Skin epidermis (tissue), 12 donors: ENCODE measurements around the gene ORC4.
"Not testable (repeated sequence)": the region's sequence is repeated elsewhere in the genome, so short reads cannot be mapped to it uniquely, and the experiment has no call there.

Source experiments
- H3K27ac ChIP-seq, 21 experiments: fragments of 200-600 bp; sonication (generic) in 11 of 21; one replicate each; pipeline ENCODE4 v1.5.0; 2020; ENCODE audit warnings: mild to moderate bottlenecking in 3 of 21, inconsistent platforms in 2 of 21, moderate library complexity in 2 of 21
- H3K4me3 ChIP-seq, 7 experiments: fragments of 200-600 bp; sonication (generic) in 2 of 7; one replicate each; pipeline ENCODE4 v1.5.0; 2020; ENCODE audit warnings: inconsistent platforms in 2 of 7, mild to moderate bottlenecking in 2 of 7, moderate library complexity in 1 of 7

The ORC4 gene

DNA sequence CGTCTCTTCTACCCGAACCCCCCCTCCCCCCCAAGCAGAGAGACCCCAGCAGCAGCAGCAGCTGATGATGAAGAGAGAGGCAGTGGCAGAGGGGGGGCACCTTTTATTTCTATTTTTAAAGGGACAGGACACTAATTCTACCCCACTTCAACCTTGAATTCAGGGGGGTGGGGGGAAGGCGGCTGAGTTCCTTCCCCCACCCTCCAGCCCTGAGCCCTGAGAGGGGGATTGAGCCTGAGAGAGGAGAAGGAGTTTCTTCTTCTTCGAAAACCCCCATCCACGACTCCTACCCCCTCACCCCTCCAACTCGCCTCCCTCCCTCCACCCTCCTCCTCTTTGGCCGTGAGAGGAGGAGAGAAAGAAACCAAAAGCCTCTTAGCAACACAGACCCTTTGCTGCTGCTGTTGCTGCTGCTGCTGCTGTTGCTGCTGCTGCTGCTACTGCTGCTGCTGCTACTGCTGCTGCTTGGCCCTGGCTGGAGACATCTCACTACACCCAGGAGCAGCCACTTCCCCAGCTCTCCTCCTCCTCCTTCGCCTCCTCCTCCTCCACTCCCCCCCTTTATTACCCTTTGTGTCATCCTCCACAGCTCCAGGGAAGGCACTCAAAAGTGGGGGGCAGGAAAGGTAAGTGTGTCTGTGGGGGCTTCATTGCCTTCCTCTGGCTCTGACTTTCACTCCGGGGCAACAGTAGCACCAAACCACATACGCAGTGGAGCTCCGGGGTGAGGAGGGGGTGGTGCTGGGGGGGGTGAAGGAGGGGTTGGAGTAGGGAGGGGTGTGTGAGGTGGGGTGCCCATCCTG is 723 bp upstream of the ORC4 start, which contains the start of gene MBD5:
Gene MBD5 (plus strand): TSS at position 33 of the 803 bp plus-strand sequence.
- H3K27ac ChIP-seq: peak within 1 kb of the TSS; percentile 76 to 97 (median 95)
- peak within 1 kb of the TSS; percentile 58 to 89 (median 79) for H3K4me3 ChIP-seq

DNA sequence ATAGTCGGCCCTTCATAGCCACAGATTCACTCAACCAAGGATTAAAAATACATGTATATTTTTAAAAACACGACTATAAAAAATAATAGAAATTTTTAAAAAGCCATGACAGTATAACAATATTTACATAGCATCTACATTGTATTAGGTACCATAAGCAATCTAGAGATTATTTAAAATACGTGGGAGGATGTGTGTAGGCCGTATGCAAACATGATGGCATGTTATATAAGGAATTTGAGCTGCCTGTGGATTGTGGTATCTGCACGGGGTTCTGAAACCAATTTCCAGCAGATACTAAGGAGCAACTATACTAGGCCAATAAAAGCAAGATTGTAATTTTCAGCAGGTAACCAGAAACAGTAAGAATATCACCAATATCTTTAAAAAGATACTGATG is 5.9 kb downstream of the ORC4 start:
- Histone ChIP-seq H3K4me3 (no peak overlapping the region), H3K27ac (no peak overlapping the region)

DNA sequence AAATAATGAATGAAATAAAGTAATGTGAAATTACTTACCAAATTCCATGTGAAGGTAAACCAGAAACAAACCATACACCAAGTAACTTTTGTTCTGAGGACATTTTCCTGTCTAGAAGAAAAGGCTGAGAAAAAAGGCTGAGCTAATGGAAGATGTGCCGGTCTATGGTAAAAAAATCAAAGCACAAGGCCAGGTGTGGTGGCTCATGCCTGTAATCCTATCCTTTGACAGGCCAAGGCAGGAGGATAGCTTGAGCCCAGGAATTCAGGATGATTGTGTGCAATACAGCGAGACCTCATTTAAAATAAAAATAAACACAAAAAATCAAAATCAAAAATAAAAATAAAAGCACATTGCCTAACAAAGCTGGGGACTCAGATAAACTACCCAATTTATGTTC is 6.7 kb downstream of the ORC4 start:
- H3K4me3 ChIP-seq: no peak overlapping the region

GRCh38 chr2:148008411-148008810 is 12.1 kb downstream of the ORC4 start:
- not testable (repeated sequence) for H3K27ac ChIP-seq, H3K4me3 ChIP-seq

More for the DNA sequence above, 6.7 kb downstream of the ORC4 start:
- no peak overlapping the region for H3K27ac ChIP-seq

GRCh38 chr2:148007219-148007900 is 13.2 kb downstream of the ORC4 start:
- Histone ChIP-seq H3K27ac (no peak overlapping the region), H3K4me3 (no peak overlapping the region)

- H3K27ac ChIP-seq: no peak overlapping the region
- no peak overlapping the region for H3K4me3 ChIP-seq
Measured at GRCh38 chr2:148006249-148007007, 14.1 kb downstream of the ORC4 start.

GRCh38 chr2:148002420-148002819 is 18.1 kb downstream of the ORC4 start:
- not testable (repeated sequence) for H3K4me3 ChIP-seq, H3K27ac ChIP-seq

DNA sequence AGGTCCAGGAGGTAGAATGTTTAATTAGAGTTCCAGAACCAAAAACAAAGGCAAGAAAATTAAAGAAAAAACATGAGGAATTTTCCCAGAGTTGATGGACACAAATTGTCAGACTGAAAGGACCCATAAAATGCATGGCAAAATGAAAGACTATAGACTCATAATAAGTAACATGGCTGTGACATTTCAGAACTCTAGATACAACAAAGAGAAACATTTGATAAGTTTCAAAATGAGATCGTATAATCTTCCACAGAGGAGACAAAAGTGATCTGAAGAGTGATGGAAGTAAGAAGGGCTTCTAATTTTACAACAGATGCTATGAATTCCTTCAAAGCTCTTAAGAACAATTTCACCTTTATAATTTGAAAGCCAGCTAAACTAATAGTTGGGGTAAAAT is 20.4 kb downstream of the ORC4 start:
- no peak overlapping the region for H3K27ac ChIP-seq
- no peak overlapping the region for H3K4me3 ChIP-seq

GRCh38 chr2:147999126-147999525 is 21.4 kb downstream of the ORC4 start:
- Histone ChIP-seq H3K27ac (no peak overlapping the region), H3K4me3 (no peak overlapping the region)

DNA sequence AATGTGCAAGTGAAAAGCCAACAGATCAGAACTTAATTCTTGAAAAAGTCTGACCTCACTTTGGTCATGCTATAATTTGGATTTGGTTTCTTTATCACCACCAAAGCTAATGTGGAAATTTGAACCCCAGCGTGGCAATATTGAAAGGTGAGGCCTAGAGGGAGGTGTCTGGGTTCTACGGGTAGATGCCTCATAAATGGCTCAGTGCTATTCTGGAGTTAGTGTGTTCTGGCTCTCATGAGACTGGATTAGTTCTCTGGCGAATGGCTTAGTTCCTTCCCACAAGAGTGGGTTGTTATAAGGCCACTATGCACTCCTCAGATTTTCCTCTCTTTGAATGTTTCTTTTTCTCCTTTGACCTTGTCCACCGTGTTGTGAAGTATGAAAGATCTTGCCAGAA is 22.3 kb downstream of the ORC4 start:
- H3K4me3 ChIP-seq: no peak overlapping the region

DNA sequence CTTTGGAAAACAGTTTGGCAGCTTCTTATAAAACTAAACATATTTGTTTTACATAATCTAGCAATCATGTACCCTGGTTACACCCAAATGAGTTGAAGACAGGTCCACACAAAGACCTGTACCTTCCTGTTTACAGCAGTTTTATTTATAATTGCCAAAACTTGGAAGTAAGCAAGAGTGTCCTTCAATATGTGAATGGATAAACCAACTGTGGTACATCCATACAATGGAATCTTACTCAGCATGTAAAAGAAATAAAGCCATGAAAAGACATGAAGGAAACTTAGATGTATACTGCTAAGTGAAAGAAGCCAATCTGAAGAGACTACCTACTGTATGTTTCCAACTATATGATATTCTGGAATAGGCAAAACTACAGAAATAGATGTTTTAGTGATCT is 23.7 kb downstream of the ORC4 start:
- Histone ChIP-seq H3K4me3 (no peak overlapping the region), H3K27ac (no peak overlapping the region)

More for the DNA sequence above, 22.3 kb downstream of the ORC4 start:
- no peak overlapping the region for H3K27ac ChIP-seq

- H3K27ac ChIP-seq, H3K4me3 ChIP-seq: not testable (repeated sequence)
Measured at GRCh38 chr2:147994965-147995364, 25.6 kb downstream of the ORC4 start.

- Histone ChIP-seq H3K27ac (no peak overlapping the region), H3K4me3 (no peak overlapping the region)
Measured at GRCh38 chr2:147989809-147990403, 30.6 kb downstream of the ORC4 start.

GRCh38 chr2:147989102-147989501 is 31.4 kb downstream of the ORC4 start:
- H3K4me3 ChIP-seq: no peak overlapping the region
- H3K27ac ChIP-seq: no peak overlapping the region

DNA sequence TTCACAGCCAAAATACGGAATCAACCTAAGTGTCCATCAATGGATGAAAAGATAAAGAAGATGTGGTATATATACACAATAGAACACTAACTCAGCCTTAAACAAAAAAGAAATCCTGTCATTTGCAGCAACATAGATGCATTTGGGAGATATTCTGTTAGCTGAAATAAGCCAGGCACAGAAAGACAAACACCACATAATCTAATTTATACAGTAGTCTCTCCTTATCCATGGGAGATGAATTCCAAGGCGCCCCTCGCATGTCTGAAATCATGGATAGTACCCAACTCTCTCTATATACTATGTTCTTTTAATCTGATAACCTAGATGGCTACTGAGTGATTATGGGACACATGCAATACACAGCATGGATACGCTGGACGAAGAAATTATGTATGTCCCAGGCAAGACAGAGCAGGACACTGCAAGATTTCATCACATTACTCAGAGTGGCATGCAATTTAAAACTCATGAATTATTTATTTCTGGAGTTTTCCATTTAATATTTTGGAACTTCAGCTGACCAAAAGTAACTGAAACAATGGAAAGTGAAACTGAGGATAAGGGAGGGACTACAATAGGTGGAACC is 39.5 kb downstream of the ORC4 start:
- no peak overlapping the region for H3K4me3 ChIP-seq
- no peak overlapping the region for H3K27ac ChIP-seq

GRCh38 chr2:147977679-147978078 is 42.9 kb downstream of the ORC4 start:
- Histone ChIP-seq H3K4me3 (no peak overlapping the region), H3K27ac (no peak overlapping the region)

GRCh38 chr2:147976102-147976501 is 44.4 kb downstream of the ORC4 start:
- Histone ChIP-seq H3K4me3 (no peak overlapping the region), H3K27ac (no peak overlapping the region)

DNA sequence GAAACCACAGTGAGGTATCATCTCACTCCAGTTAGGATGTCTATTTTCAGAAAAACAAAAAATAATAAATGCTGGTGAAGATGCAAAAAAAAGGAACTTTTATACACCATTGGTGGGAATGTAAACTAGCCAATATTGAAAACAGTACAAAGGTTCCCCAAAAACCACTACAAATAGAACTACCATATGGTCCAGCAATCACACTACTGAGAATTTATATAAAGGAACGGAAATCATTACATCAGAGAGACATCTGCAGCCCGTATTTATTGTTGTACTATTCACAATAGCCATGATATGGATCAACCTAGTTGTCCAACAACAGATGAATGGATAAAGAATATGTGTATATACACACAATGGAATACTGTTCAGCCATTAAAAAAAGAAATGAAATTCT is 52.0 kb downstream of the ORC4 start:
- Histone ChIP-seq H3K27ac (no peak overlapping the region), H3K4me3 (no peak overlapping the region)

GRCh38 chr2:147952118-147952517 is 68.4 kb downstream of the ORC4 start:
- Histone ChIP-seq H3K4me3 (no peak overlapping the region), H3K27ac (no peak overlapping the region)

- Histone ChIP-seq H3K4me3 (no peak overlapping the region), H3K27ac (no peak overlapping the region)
Measured at GRCh38 chr2:147945660-147946059, 74.9 kb downstream of the ORC4 start.
